GM23248 (cell line): ENCODE results near the gene PFKFB2. TPM values are rescaled to one million over a fixed set of nuclear protein-coding genes. Genes with fewer than 3 reads are reported as not detected.

ENCODE experiments used
- DNase-seq: peaks from one replicate; pipeline ENCODE4 v3.0.0-alpha.2; 2015
- H2AFZ ChIP-seq: fragments of 200-600 bp; sonication (generic); 2 replicates; pipeline ENCODE4 v1.6.1; 2016; ENCODE audit warnings: antibody characterized with exemption
- H3F3A ChIP-seq: fragments of 200-600 bp; sonication (generic); 2 replicates; pipeline ENCODE4 v1.6.1; 2016; ENCODE audit warnings: mild to moderate bottlenecking, antibody characterized with exemption, mixed run types; ENCODE audit not compliant: insufficient read depth
- H3K27ac ChIP-seq: fragments of 200-600 bp; sonication (generic); 2 replicates; pipeline ENCODE4 v1.5.1; 2016; ENCODE audit warnings: mild to moderate bottlenecking
- H3K27me3 ChIP-seq: fragments of 200-600 bp; sonication (generic); replicated peaks from 2 replicates; pipeline ENCODE4 v1.6.1; 2016; ENCODE audit warnings: mild to moderate bottlenecking; ENCODE audit not compliant: insufficient read depth
- H3K36me3 ChIP-seq: fragments of 200-600 bp; sonication (generic); 2 replicates; pipeline ENCODE4 v1.6.1; 2016; ENCODE audit warnings: low read depth, mild to moderate bottlenecking
- H3K4me1 ChIP-seq: fragments of 200-600 bp; sonication (generic); 2 replicates; pipeline ENCODE4 v1.6.1; 2016; ENCODE audit warnings: mild to moderate bottlenecking; ENCODE audit not compliant: insufficient read depth
- H3K4me2 ChIP-seq: fragments of 200-600 bp; sonication (generic); one replicate; pipeline ENCODE4 v1.6.1; 2016; ENCODE audit warnings: mild to moderate bottlenecking; ENCODE audit not compliant: unreplicated experiment
- H3K4me3 ChIP-seq: fragments of 200-600 bp; sonication (generic); 2 replicates; pipeline ENCODE4 v1.5.1; 2016; ENCODE audit warnings: mild to moderate bottlenecking
- H3K79me2 ChIP-seq: fragments of 200-600 bp; sonication (generic); 2 replicates; pipeline ENCODE4 v1.6.1; 2016; ENCODE audit warnings: mild to moderate bottlenecking; ENCODE audit not compliant: insufficient read depth
- H3K9ac ChIP-seq: fragments of 200-600 bp; sonication (generic); 2 replicates; pipeline ENCODE4 v1.6.1; 2016; ENCODE audit warnings: mild to moderate bottlenecking
- H3K9me2 ChIP-seq: fragments of 200-600 bp; sonication (generic); 2 replicates; pipeline ENCODE4 v1.6.1; 2016; ENCODE audit warnings: mixed run types, mild to moderate bottlenecking, moderate library complexity; ENCODE audit not compliant: insufficient read depth
- H3K9me3 ChIP-seq: fragments of 200-600 bp; sonication (generic); one replicate; pipeline ENCODE4 v1.6.1; 2017; ENCODE audit warnings: low read depth
- H4K20me1 ChIP-seq: fragments of 200-600 bp; sonication (generic); 2 replicates; pipeline ENCODE4 v1.6.0; 2016; ENCODE audit not compliant: insufficient read depth
- EZH2 ChIP-seq: fragments of 200-600 bp; sonication (generic); IDR thresholded peaks from 2 replicates; pipeline ENCODE4 v1.6.1; 2018; ENCODE audit warnings: antibody characterized with exemption, mild to moderate bottlenecking; ENCODE audit not compliant: insufficient read depth, poor library complexity, severe bottlenecking
- EZH2phosphoT487 ChIP-seq: fragments of 200-600 bp; sonication (generic); IDR thresholded peaks from 2 replicates; pipeline ENCODE4 v1.6.1; 2018; ENCODE audit warnings: antibody characterized with exemption, moderate library complexity, mild to moderate bottlenecking, low read depth; ENCODE audit not compliant: insufficient read depth
- WGBS, 2 experiments: methylation state at CpG; one replicate each; pipeline ENCODE4 v1.1.6; 2015 to 2017; ENCODE audit warnings: low lambda C conversion rate in 2 of 2, low coverage in 1 of 2; ENCODE audit errors: missing lambda C conversion rate in 2 of 2; 5-methylcytosine and 5-hydroxymethylcytosine counted together
- in situ Hi-C: fragments of 300-500 bp; cut with MboI; formaldehyde crosslinking; loops from 2 replicates; pipeline ENCODE4 v1.15.0; 2020
- polyA plus RNA-seq: library from polyadenylated mRNA; unstranded; fragments of >200 nt; fragmentation: Nextera tagmentation; extraction: Ambion mirVana; gene quantifications from 2 replicates; pipeline ENCODE4 v1.2.1, GENCODE V29; 2016
- total RNA-seq: library from RNA; depleted of rRNA; stranded (reverse); fragments of >200 nt; shearing (Covaris generic); gene quantifications from 2 replicates; pipeline ENCODE4 v1.2.3, GENCODE V29; 2014

Gene PFKFB2
- total and polyA plus RNA-seq, 2 experiments from 2014 or later: 1.6 to 4.2 TPM

DNA sequence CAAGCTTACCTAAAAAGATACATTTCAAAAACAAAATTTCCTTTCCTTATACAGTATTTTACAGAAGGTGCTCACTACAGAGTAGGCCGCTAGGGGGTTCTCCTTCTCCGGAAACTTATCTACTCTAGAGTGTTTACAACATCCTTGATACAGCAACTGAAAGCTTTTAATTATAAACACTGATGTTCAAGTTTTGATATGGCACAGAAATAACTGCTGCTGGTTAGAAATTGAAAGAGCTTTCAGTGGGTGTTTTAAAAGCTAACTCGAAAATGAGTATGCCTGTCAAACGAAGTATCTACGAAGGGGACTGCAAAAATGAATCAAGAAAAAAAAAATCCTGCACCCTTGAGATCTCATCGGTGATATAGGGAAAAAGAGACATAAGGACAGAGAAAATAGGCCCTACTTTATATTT, 3.1 kb upstream of the PFKFB2 start:
- H4K20me1 ChIP-seq: no peaks in the 10 kb centered on the region; the same call in 1 of the 2 replicates
- 1% methylated on average over 6 of the region's 6 CpGs for WGBS, 2 experiments
- peak overlapping the region; percentile 96 for H2AFZ ChIP-seq
- peaks cover 57% of the 10 kb centered on the region for H3K79me2 ChIP-seq
- H3K27me3 ChIP-seq: no peaks in the 10 kb centered on the region
- TF ChIP-seq EZH2phosphoT487: no peak
- no peak for TF ChIP-seq EZH2
- DNase-seq: peak; percentile 82
- H3K27ac ChIP-seq: peak overlapping the region; percentile 94
- H3K4me3 ChIP-seq: peak overlapping the region; percentile 98
- peak overlapping the region; percentile 86 for H3K4me2 ChIP-seq
- no peaks in the 10 kb centered on the region for H3K9me3 ChIP-seq
- no peaks in the 10 kb centered on the region for H3K9me2 ChIP-seq
- in situ Hi-C loops: no loop called here
- H3K4me1 ChIP-seq: peaks cover 44% of the 10 kb centered on the region
- H3K9ac ChIP-seq: peak overlapping the region; percentile 93
- peaks cover 28% of the 10 kb centered on the region for H3K36me3 ChIP-seq
- peaks cover 24% of the 10 kb centered on the region for H3F3A ChIP-seq

DNA sequence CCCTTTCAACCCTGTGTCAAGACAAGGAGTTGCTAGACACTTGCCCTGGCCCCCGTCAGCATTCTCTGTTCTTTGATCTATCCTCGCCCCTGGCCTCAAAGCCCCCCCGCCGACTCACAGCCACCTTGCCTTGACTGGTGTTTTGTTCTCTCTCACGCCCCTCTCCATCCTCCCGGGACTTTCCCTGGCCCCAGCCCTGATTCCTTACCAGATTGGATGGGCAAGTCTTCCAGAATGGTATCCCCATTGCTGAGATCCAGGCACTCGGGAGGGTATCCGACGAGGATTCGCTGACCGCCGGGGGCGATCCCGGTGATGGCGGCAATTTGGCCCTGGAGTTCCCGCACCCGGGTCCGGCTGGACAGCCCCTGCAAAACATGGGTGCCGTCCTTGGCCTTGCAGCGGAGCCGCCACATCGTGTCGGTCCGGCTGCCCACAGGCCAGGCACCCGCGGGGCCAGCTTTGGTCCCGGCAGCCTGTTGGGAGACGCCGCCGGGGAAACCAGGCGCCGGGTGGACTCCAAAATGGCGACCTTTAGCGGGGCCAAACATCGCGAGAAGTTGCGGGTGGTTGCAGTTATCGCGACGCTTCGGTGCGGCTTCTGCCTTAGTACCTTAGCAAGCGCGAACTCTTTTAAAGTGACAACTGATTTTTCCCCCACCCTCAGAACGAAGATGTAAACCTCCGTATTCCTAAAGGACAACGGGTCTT, 2.4 kb upstream of the PFKFB2 start:
- peak overlapping the region; percentile 94 for H3K27ac ChIP-seq
- H3K9me2 ChIP-seq: no peaks in the 10 kb centered on the region
- in situ Hi-C loops: no loop called here
- peak overlapping the region; percentile 98 for H3K4me3 ChIP-seq
- TF ChIP-seq EZH2phosphoT487 (no peak), EZH2 (no peak)
- H3F3A ChIP-seq: peaks cover 24% of the 10 kb centered on the region
- 0 to 2% methylated on average over 47 of the region's 47 CpGs for WGBS, 2 experiments
- H4K20me1 ChIP-seq: no peaks in the 10 kb centered on the region; the same call in 1 of the 2 replicates
- H3K27me3 ChIP-seq: no peaks in the 10 kb centered on the region
- no peaks in the 10 kb centered on the region for H3K9me3 ChIP-seq
- peak overlapping the region; percentile 86 for H3K4me2 ChIP-seq
- peak overlapping the region; percentile 93 for H3K9ac ChIP-seq
- peak overlapping the region; percentile 96 for H2AFZ ChIP-seq
- peak; percentile 97 for DNase-seq
- H3K79me2 ChIP-seq: peaks cover 50% of the 10 kb centered on the region
- peaks cover 40% of the 10 kb centered on the region for H3K4me1 ChIP-seq
- peaks cover 28% of the 10 kb centered on the region for H3K36me3 ChIP-seq

DNA sequence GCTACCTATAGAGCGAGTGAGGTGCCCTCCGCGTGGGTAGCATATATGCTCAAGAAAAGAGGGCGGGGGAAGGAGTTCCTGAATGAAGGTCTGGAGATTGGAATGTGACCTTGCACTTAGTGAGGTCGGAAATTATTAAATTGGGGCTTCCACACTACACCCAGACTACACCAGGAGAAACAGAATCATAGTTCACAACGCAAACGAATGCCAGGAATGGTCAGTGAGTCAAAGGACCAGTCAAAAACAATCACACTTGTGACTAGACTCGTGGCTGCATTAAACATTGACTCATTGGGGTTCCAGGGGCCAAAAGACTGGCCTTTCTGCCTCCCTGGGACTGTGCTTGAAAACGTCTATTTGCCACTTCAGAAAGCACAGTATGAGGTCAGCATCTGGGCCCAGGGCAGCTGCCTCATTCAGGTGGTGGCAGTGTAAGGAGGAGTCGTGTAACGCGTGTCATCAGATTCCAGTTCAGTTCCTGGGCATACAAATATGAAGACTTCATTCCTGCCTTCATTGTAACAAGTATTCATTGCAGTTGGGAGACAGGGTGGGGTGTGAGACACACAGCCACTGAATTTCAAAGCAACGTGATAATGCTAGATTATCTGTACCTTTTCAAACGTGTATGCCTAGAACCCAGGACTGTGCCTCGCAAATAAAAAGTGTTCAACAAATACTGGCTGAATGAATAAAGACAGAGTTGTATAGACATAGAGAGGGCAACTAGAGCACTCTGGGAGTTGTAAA, 1.7 kb upstream of the PFKFB2 start, which contains the start of gene YOD1:
YOD1 (minus strand) TSS at position 18 of the 753 bp plus-strand sequence. CDS start 178 bp downstream, outside the sequence.
- Histone ChIP-seq H3F3A (peaks cover 24% of the 10 kb centered on the region), H3K9ac (peak within 1 kb of the TSS; percentile 93), H3K4me2 (peak within 1 kb of the TSS; percentile 86), H3K9me2 (no peaks in the 10 kb centered on the region), H4K20me1 (no peaks in the 10 kb centered on the region; the same call in 1 of the 2 replicates), H2AFZ (peak within 1 kb of the TSS; percentile 96), H3K4me1 (peaks cover 33% of the 10 kb centered on the region), H3K9me3 (no peaks in the 10 kb centered on the region), H3K79me2 (peaks cover 43% of the 10 kb centered on the region), H3K27ac (peak within 1 kb of the TSS; percentile 94), H3K27me3 (no peaks in the 10 kb centered on the region), H3K36me3 (peaks cover 24% of the 10 kb centered on the region), H3K4me3 (peak within 1 kb of the TSS; percentile 98)
- peak; percentile 90 for DNase-seq
- 24% methylated on average over 15 of the region's 15 CpGs for WGBS, 2 experiments
- in situ Hi-C loops: no loop called here
- no peak for TF ChIP-seq EZH2phosphoT487

DNA sequence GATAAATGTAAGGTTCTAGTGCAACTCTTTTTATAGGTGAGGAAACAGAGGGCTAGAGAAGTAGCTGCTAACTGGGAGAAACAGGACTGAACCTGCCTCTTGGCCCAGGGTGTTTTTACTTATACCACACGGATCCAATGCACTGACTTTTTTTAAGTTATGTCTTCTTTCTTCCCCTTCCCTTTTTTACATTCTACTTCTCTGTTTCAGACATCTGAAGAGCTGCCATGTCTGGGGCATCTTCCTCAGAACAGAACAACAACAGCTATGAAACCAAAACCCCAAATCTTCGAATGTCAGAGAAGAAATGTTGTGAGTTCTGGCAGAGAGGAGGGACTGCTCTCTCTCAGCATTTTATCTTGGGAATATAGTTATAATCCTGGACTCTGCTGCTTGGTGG, 1.4 kb downstream of the PFKFB2 start:
- Histone ChIP-seq H3K4me3 (no peak overlapping the region), H3K9me3 (no peaks in the 10 kb centered on the region), H3K79me2 (peaks cover 12% of the 10 kb centered on the region), H4K20me1 (no peaks in the 10 kb centered on the region), H2AFZ (no peak overlapping the region), H3F3A (peaks cover 24% of the 10 kb centered on the region), H3K36me3 (no peaks in the 10 kb centered on the region), H3K4me2 (no peak overlapping the region), H3K9me2 (no peaks in the 10 kb centered on the region), H3K27ac (no peak overlapping the region), H3K27me3 (no peaks in the 10 kb centered on the region), H3K4me1 (peaks cover 13% of the 10 kb centered on the region), H3K9ac (no peak overlapping the region)
- in situ Hi-C loops: no loop called here
- TF ChIP-seq EZH2phosphoT487 (no peak), EZH2 (no peak)
- 24 to 37% methylated on average over 2 of the region's 2 CpGs for WGBS, 2 experiments
- no peak for DNase-seq
